ENCODE data around the gene MRPS34.
"Not testable (repeated sequence)": the region's sequence is repeated elsewhere in the genome, so short reads cannot be mapped to it uniquely, and the experiment has no call there.

MRPS34 gene

GRCh38 chr16:1740234-1740633 lies 32.7 kb downstream of the MRPS34 start:
- no peak overlapping the region for H3K27ac Mint-ChIP-seq
- H3K9me3 Mint-ChIP-seq: no peaks in the 10 kb centered on the region
- H3K4me1 Mint-ChIP-seq (ENCODE audit: low read depth in 2 of 2): peaks cover 1 to 7% of the 10 kb centered on the region in 2 donors
- DNase-seq: no peak
- H3K4me3 Mint-ChIP-seq: no peak overlapping the region
- ATAC-seq (replicated peaks): no peak
- peaks cover 22% of the 10 kb centered on the region for H3K36me3 Mint-ChIP-seq (ENCODE audit: insufficient read depth)
- H3K27me3 Mint-ChIP-seq: no peaks in the 10 kb centered on the region

GRCh38 chr16:1734816-1735215 lies 38.1 kb downstream of the MRPS34 start:
- Mint-ChIP-seq H3K4me3 (no peak overlapping the region), H3K36me3 (ENCODE audit: insufficient read depth) (peaks cover 33% of the 10 kb centered on the region), H3K4me1 (ENCODE audit: low read depth in 2 of 2) (no peaks in the 10 kb centered on the region), H3K27ac (no peak overlapping the region), H3K27me3 (no peaks in the 10 kb centered on the region), H3K9me3 (no peaks in the 10 kb centered on the region)
- ATAC-seq (replicated peaks) (no peak), DNase-seq (no peak)

DNA sequence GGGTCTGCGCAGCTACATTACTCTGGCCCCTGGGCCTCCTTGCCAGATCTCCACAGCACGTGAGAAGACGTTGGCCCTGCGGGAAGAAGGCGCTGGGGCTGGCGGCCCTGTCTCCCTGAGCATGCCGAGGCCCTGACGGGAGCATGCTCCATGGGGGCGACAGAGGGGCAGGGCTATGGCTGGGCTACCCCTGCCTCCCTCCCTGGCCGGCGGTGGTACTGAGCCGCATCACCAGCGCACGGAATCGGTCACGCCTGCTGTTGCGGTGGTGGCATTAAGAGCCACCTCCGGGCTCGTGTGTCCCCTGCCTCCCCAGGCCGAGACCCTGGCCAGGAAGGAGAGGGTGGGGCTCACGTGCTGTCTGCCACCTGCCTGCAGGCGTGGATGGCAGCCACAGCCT lies 38.8 kb downstream of the MRPS34 start:
- Mint-ChIP-seq H3K4me3 (no peak overlapping the region), H3K36me3 (ENCODE audit: insufficient read depth) (peaks cover 40% of the 10 kb centered on the region), H3K27ac (no peak overlapping the region), H3K9me3 (no peaks in the 10 kb centered on the region), H3K4me1 (ENCODE audit: low read depth in 2 of 2) (no peaks in the 10 kb centered on the region), H3K27me3 (no peaks in the 10 kb centered on the region)
- ATAC-seq (replicated peaks): no peak
- no peak for DNase-seq

DNA sequence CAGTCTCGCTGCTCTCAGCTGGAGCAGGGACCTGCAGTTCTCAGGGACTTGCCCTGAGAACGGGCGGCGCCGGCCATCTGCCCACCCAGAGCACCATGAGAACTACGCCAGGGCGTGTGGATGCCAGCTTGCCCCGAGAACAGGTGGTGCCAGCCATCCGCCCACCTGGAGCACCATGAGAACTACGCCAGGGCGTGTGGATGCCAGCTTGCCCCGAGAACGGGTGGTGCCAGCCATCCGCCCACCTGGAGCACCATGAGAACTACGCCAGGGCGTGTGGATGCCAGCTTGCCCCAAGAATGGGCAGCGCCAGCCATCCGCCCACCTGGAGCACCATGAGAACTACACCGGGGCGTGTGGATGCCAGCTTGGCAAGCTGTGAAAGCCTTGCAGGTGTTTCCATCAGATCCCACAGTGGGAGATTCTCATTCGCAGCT lies 40.4 kb downstream of the MRPS34 start:
- not testable (repeated sequence) for DNase-seq; H3K4me3 Mint-ChIP-seq; H3K27ac Mint-ChIP-seq; H3K9me3 Mint-ChIP-seq; ATAC-seq (replicated peaks); H3K27me3 Mint-ChIP-seq; H3K4me1 Mint-ChIP-seq (ENCODE audit: low read depth in 2 of 2)
- H3K36me3 Mint-ChIP-seq (ENCODE audit: insufficient read depth): peaks cover 48% of the 10 kb centered on the region

DNA sequence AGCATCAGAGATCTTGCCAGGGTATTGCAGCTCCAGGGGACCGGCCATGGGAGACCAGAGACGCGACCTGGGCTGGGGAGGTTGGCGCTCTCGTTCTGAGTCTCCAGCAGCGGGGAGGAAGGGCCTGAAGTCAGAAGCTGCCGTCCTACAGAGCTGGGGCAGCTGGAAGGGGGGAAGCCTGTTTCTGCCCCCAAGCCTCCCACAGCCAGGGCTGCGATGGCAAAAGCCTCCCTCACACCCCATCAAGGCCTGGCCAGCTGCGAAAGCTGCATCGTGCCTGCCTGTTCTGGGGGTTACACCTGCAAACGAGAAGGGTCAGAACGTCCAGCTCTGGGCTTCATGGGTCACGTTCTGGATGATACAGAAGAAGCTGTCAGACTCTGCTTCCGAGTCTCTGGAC lies 40.9 kb downstream of the MRPS34 start:
- ATAC-seq (replicated peaks): no peak
- Mint-ChIP-seq H3K9me3 (no peaks in the 10 kb centered on the region), H3K27ac (no peak overlapping the region), H3K4me3 (no peak overlapping the region), H3K27me3 (no peaks in the 10 kb centered on the region), H3K4me1 (ENCODE audit: low read depth in 2 of 2) (peaks cover 2 to 3% of the 10 kb centered on the region in 2 donors), H3K36me3 (ENCODE audit: insufficient read depth) (peaks cover 53% of the 10 kb centered on the region)
- no peak for DNase-seq

DNA sequence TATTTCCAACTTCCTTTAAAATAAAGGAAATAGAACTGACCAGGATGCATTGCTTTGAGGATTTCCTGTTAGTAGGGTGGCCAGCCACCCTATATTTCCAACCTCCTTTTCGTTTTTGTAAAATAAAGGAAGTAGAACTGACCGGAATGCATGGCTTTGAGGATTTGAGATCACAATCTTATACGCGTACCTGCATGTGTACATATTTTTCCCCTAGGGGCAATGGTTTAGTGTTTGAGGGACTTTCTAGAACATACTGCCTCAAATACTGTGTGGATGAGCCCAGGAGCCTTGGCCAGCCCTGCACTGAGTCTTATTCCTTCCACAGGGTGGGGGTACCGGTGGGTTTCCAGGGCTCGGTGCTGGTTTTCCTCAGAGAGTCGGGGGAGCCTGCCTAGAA lies 41.3 kb downstream of the MRPS34 start:
- DNase-seq: no peak
- H3K27me3 Mint-ChIP-seq: no peaks in the 10 kb centered on the region
- ATAC-seq (replicated peaks): no peak
- peaks cover 57% of the 10 kb centered on the region for H3K36me3 Mint-ChIP-seq (ENCODE audit: insufficient read depth)
- no peak overlapping the region for H3K4me3 Mint-ChIP-seq
- H3K9me3 Mint-ChIP-seq: no peaks in the 10 kb centered on the region
- H3K27ac Mint-ChIP-seq: no peak overlapping the region
- peaks cover 6% of the 10 kb centered on the region in 2 donors for H3K4me1 Mint-ChIP-seq (ENCODE audit: low read depth in 2 of 2)

DNA sequence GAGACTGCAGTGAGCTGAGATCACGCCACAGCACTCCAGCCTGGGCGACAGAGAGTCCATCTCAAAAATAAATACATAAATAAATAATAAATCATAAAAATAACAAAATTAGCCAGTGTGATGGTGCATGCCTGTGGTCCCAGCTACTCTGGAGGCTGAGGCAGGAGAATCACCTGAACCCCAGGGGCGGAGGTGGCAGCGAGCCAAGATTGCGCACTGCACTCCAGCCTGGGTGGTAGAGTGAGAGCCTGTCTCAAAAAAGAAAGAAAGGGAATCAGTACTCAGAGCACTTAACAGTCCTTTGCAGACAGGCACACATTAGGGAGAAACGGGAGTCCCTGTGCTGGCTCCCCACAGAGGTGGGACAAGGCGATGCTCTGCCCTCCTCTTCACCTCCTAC lies 41.9 kb downstream of the MRPS34 start:
- H3K4me1 Mint-ChIP-seq (ENCODE audit: low read depth in 2 of 2): peaks cover 6% of the 10 kb centered on the region in 2 donors
- H3K27me3 Mint-ChIP-seq: no peaks in the 10 kb centered on the region
- H3K36me3 Mint-ChIP-seq (ENCODE audit: insufficient read depth): peaks cover 61% of the 10 kb centered on the region
- ATAC-seq (replicated peaks): no peak
- no peak overlapping the region for H3K27ac Mint-ChIP-seq
- DNase-seq: no peak
- H3K9me3 Mint-ChIP-seq: no peaks in the 10 kb centered on the region
- no peak overlapping the region for H3K4me3 Mint-ChIP-seq

DNA sequence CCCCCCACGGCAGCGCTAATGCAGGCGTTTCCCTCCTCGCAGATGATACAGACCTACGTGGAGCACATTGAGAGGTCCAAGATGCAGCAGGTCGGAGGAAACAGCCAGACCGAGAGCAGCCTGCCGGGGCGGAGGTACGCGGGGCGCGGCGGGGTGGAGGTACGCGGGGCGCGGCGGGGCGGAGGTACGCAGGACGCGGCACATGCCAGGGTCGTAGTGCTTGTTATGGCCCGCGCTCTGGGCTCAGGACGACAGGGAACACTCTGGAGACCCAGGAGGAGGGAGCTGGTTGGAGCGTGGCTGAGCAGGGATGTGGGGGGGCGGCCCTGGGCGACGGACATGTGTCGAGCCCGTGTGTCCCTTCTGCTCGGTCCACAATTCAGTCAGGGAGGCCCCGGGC lies 43.5 kb downstream of the MRPS34 start:
- Mint-ChIP-seq H3K9me3 (no peaks in the 10 kb centered on the region), H3K4me3 (no peak overlapping the region), H3K27me3 (no peaks in the 10 kb centered on the region), H3K27ac (no peak overlapping the region), H3K36me3 (ENCODE audit: insufficient read depth) (peaks cover 70% of the 10 kb centered on the region), H3K4me1 (ENCODE audit: low read depth in 2 of 2) (peaks cover 6% of the 10 kb centered on the region in 2 donors)
- DNase-seq (no peak), ATAC-seq (replicated peaks) (no peak)

DNA sequence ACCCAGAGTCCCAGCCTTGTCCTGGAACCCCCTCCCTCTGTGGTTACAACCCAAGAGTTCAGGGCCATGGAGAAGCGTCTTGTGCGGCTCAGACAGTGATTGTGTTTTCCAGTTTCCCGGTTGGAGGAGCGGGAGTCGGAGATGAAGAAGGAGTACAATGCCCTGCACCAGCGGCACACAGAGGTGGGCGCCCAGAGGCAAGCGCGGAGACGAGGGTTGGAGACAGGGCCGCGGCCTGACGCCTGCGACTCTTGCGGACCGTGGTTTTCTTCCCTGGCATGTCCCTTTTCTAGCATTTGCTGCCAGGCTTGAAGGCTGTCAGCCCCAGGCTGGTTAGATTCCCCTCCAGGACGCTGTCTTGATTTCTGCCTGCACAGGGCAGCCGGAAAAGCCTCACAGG lies 43.9 kb downstream of the MRPS34 start:
- Mint-ChIP-seq H3K9me3 (no peaks in the 10 kb centered on the region), H3K27me3 (no peaks in the 10 kb centered on the region), H3K4me3 (no peak overlapping the region), H3K4me1 (ENCODE audit: low read depth in 2 of 2) (peaks cover 6% of the 10 kb centered on the region in 2 donors), H3K27ac (no peak overlapping the region), H3K36me3 (ENCODE audit: insufficient read depth) (peaks cover 70% of the 10 kb centered on the region)
- no peak for DNase-seq
- no peak for ATAC-seq (replicated peaks)

DNA sequence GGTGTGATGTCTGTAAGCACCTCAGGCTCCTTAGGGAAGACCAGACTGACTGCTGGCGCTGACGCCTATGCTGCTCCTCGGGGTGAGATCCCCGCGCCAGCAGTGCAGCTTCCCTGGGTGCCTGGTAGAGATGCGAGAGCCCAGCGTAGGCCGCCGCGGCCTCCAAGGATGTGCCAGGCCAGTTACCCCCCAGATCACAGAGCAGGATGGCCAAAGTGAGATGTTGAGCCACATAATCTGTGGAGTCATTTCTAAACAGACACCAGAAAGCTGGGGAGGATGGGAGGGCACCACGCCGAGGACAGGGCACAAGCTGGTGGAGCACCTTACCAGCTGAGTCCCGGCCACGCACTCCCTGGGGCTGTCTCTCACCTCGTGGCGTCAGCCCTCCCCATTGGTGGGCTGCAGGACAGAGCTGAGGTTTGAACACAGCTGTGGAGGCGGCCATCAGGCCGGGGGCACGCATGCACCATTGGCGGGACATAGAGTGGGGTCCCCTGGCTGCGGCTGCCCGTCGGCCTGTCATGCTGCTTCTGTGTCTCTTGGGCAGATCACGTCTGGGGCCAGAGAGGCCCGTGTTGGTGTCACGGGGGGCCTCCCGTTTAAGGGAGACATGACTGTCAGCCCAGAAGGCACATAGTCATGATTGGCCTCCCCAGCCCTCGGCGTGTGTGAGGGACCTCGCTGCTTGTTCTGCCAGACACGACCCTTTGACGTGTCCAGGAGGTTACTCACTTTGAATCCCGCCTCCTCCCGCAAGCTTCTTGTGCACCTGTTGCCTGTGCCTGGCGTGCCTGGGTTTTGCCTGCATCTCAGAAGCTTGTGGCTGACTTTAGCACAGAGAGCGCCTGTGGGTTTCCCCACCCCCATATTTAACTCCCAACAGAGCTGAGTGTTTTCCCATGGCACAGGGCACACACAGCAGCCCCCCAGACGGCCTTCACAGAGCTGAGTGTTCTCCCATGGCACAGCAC lies 45.0 kb downstream of the MRPS34 start:
- no peaks in the 10 kb centered on the region for H3K9me3 Mint-ChIP-seq
- peaks cover 65% of the 10 kb centered on the region for H3K36me3 Mint-ChIP-seq (ENCODE audit: insufficient read depth)
- H3K27me3 Mint-ChIP-seq: no peaks in the 10 kb centered on the region
- no peak overlapping the region for H3K4me3 Mint-ChIP-seq
- peaks cover 14% of the 10 kb centered on the region in 2 donors for H3K4me1 Mint-ChIP-seq (ENCODE audit: low read depth in 2 of 2)
- no peak for DNase-seq
- ATAC-seq (replicated peaks): no peak
- H3K27ac Mint-ChIP-seq: no peak overlapping the region

- Mint-ChIP-seq H3K4me1 (ENCODE audit: low read depth in 2 of 2) (peaks cover 19 to 20% of the 10 kb centered on the region in 2 donors), H3K4me3 (no peak overlapping the region), H3K27ac (peak overlapping the region; percentile 22 to 30), H3K9me3 (no peaks in the 10 kb centered on the region), H3K27me3 (no peaks in the 10 kb centered on the region), H3K36me3 (ENCODE audit: insufficient read depth) (peaks cover 60% of the 10 kb centered on the region)
- ATAC-seq (replicated peaks) (no peak), DNase-seq (no peak)
Measured at GRCh38 chr16:1726661-1727502, 46.1 kb downstream of the MRPS34 start.

DNA sequence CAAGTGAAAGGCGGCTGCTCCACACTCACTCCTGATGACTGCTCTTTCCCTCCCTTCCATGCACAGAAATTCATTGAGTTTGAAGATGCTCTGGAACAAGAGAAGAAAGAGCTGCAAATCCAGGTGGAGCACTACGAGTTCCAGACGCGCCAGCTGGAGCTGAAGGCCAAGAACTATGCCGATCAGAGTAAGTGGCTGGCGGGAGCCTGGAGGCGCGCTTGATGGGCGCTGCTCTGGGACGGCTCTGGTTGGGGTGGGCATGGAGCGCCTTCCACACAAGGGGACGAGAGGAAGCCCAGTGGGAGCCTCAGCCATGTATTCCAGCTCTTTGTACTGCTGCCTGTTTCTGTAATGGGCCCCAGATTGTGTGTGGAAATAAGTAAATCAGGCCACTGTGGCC lies 48.4 kb downstream of the MRPS34 start:
- no peak overlapping the region for H3K4me3 Mint-ChIP-seq
- ATAC-seq (replicated peaks) (no peak), DNase-seq (no peak)
- peaks cover 54% of the 10 kb centered on the region for H3K36me3 Mint-ChIP-seq (ENCODE audit: insufficient read depth)
- no peaks in the 10 kb centered on the region for H3K9me3 Mint-ChIP-seq
- H3K27ac Mint-ChIP-seq: no peak overlapping the region
- H3K27me3 Mint-ChIP-seq: no peaks in the 10 kb centered on the region
- peaks cover 23 to 29% of the 10 kb centered on the region in 2 donors for H3K4me1 Mint-ChIP-seq (ENCODE audit: low read depth in 2 of 2)

- Mint-ChIP-seq H3K4me3 (peak overlapping the region; percentile 47 to 60), H3K36me3 (ENCODE audit: insufficient read depth) (peaks cover 47% of the 10 kb centered on the region), H3K27ac (peak overlapping the region; percentile 39 to 89)
Measured at GRCh38 chr16:1723450-1724147, 49.3 kb downstream of the MRPS34 start.

More at GRCh38 chr16:1723450-1724147, 49.3 kb downstream of the MRPS34 start:
- Mint-ChIP-seq H3K27me3 (no peaks in the 10 kb centered on the region), H3K9me3 (no peaks in the 10 kb centered on the region), H3K4me1 (ENCODE audit: low read depth in 2 of 2) (peaks cover 27 to 38% of the 10 kb centered on the region in 2 donors)
- ATAC-seq (replicated peaks) (peak; percentile 27), DNase-seq (peak; percentile 35 to 53 (median 46))

Data from effector memory CD8-positive, alpha-beta T cell (primary cell).